Testis (tissue), 2 donors: ENCODE measurements around the gene AP2B1.

ENCODE experiments used
- POLR2A ChIP-seq: fragments of 450-650 bp; IDR thresholded peaks from one replicate; pipeline ENCODE4 v1.6.1; 2017; ENCODE audit warnings: antibody characterized with exemption, mild to moderate bottlenecking, moderate library complexity
- TF ChIP-seq, protein P1 (sequence below), 3 experiments: fragments of 450-650 bp in 2 of 3; fragments of 200-600 bp in 1 of 3; sonication (generic) in 1 of 3; IDR thresholded peaks; one replicate each; pipeline ENCODE4 v1.5.1; 2016 to 2019; ENCODE audit warnings: antibody characterized with exemption in 3 of 3, mild to moderate bottlenecking in 2 of 3, moderate library complexity in 1 of 3

DNA sequence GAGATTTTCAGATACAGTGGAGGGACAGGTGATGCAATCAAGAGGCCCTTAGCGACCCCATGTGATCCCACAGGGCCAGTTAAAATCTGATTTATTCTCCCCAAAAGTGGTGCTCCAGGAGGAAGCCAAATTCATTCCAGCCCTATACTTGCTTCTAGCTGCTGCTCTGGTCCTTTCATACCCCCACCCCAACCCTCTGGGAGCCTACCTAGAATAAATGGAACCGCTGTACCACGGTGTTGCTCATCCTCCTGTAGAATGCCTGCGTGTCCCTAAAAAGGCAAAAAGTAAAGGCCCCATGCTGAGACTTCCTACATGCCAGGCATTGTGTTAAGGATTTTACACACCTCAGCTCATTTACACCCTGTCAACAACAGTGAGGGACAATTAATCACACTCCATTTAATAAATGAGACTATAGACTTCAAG is 142.3 kb downstream of the AP2B1 start:
- TF ChIP-seq POLR2A: no peak
- TF ChIP-seq, protein P1, sequence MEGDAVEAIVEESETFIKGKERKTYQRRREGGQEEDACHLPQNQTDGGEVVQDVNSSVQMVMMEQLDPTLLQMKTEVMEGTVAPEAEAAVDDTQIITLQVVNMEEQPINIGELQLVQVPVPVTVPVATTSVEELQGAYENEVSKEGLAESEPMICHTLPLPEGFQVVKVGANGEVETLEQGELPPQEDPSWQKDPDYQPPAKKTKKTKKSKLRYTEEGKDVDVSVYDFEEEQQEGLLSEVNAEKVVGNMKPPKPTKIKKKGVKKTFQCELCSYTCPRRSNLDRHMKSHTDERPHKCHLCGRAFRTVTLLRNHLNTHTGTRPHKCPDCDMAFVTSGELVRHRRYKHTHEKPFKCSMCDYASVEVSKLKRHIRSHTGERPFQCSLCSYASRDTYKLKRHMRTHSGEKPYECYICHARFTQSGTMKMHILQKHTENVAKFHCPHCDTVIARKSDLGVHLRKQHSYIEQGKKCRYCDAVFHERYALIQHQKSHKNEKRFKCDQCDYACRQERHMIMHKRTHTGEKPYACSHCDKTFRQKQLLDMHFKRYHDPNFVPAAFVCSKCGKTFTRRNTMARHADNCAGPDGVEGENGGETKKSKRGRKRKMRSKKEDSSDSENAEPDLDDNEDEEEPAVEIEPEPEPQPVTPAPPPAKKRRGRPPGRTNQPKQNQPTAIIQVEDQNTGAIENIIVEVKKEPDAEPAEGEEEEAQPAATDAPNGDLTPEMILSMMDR (IDR thresholded peaks at IDR 0.05): no peak
